Sigmoid colon (tissue), 3 donors: ENCODE measurements around the gene MAP1LC3B.

ENCODE experiments used
- POLR2A ChIP-seq, 2 donors: fragments of 450-650 bp; IDR thresholded peaks; one replicate each; pipeline ENCODE4 v1.6.1; 2016; ENCODE audit warnings: antibody characterized with exemption in 2 of 2, mild to moderate bottlenecking in 2 of 2, moderate library complexity in 2 of 2
- TF ChIP-seq, protein P1 (sequence below), 4 experiments: fragments of 450-650 bp in 3 of 4; fragments of 200-600 bp in 1 of 4; IDR thresholded peaks; one replicate each; pipeline ENCODE4 v1.5.1; 2016 to 2019; ENCODE audit warnings: antibody characterized with exemption in 4 of 4, mild to moderate bottlenecking in 3 of 4, moderate library complexity in 2 of 4

DNA sequence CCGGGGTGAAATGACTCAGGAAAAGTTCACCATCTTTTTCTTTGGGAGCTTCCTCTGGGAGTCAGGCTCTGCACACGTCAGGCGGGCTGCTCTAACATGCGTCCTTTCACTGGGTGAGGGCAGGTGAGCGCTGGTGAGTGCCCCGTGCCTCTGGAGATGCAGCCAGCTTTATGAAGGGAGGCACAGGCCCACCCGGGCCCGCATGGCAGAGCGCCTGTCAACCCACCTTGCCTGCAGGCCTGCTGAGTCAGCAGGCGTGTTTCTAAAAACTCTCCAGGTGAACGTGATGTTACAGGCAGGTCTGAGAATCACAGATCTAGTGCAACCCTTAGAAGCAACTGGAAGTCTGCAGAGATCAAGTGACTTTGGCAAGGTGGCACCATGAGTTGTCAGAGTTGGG lies 18.4 kb downstream of the MAP1LC3B start:
- TF ChIP-seq, protein P1, sequence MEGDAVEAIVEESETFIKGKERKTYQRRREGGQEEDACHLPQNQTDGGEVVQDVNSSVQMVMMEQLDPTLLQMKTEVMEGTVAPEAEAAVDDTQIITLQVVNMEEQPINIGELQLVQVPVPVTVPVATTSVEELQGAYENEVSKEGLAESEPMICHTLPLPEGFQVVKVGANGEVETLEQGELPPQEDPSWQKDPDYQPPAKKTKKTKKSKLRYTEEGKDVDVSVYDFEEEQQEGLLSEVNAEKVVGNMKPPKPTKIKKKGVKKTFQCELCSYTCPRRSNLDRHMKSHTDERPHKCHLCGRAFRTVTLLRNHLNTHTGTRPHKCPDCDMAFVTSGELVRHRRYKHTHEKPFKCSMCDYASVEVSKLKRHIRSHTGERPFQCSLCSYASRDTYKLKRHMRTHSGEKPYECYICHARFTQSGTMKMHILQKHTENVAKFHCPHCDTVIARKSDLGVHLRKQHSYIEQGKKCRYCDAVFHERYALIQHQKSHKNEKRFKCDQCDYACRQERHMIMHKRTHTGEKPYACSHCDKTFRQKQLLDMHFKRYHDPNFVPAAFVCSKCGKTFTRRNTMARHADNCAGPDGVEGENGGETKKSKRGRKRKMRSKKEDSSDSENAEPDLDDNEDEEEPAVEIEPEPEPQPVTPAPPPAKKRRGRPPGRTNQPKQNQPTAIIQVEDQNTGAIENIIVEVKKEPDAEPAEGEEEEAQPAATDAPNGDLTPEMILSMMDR (IDR thresholded peaks at IDR 0.05), result no peak
- TF ChIP-seq POLR2A (IDR thresholded peaks at IDR 0.05), result no peak
